SU-DHL-6 (cell line): ENCODE results near the gene ACAD11.

Experiments
- CTCF ChIP-seq: fragments of 200-600 bp; sonication (generic); IDR thresholded peaks from one replicate; pipeline ENCODE4 v1.5.1; 2017; ENCODE audit warnings: antibody characterized with exemption, mild to moderate bottlenecking, low read length, moderate library complexity; ENCODE audit not compliant: insufficient read depth, poor library complexity, severe bottlenecking
- EZH2phosphoT487 ChIP-seq: fragments of 200-600 bp; sonication (generic), shearing (Covaris generic); conservative IDR thresholded peaks from 2 replicates; pipeline ENCODE4 v1.6.1; 2018; ENCODE audit warnings: mild to moderate bottlenecking, antibody characterized with exemption, low read length, moderate library complexity, mixed read lengths

- no peak for TF ChIP-seq CTCF
- TF ChIP-seq EZH2phosphoT487, result no peak
These were observed 34.0 kb downstream of the ACAD11 start for GRCh38 chr3:132625613-132626012.
